ENCODE results near the gene GGTLC1. TPM values are rescaled to one million over a fixed set of nuclear protein-coding genes. Genes with fewer than 3 reads are reported as not detected.

The GGTLC1 gene
- total RNA-seq (2014; rRNA removed; shearing (Covaris generic)), result not detected in 2 replicates
- not detected in 2 replicates for polyA plus RNA-seq (2015; cell fraction: cytosol; rRNA removed)
- not detected in 2 replicates for polyA plus RNA-seq (2015; cell fraction: nucleus; rRNA removed)

GRCh38 chr20:23988561-23988960 lies at the start of gene GGTLC1:
TSS of gene GGTLC1 (minus strand) at chr20:23988779. CDS start at chr20:23986611, 2,168 bp downstream.
- in situ Hi-C loops (cut with HindIII; ENCODE audit: low pct_unique_long_range_greater_than_20kb, low sequenced_read_pairs), result no loop called here
- DNase-seq (ENCODE audit: low read depth, low spot score), result no peak

GRCh38 chr20:24034820-24035219 lies 46.2 kb upstream of the GGTLC1 start:
- no peak for DNase-seq (ENCODE audit: low read depth, low spot score)

GRCh38 chr20:24033565-24033964 lies 45.0 kb upstream of the GGTLC1 start:
- DNase-seq (ENCODE audit: low read depth, low spot score), result no peak
- in situ Hi-C loops (cut with HindIII; ENCODE audit: low pct_unique_long_range_greater_than_20kb, low sequenced_read_pairs), result no loop called here

More at GRCh38 chr20:24034820-24035219, 46.2 kb upstream of the GGTLC1 start:
- in situ Hi-C loops (cut with HindIII; ENCODE audit: low pct_unique_long_range_greater_than_20kb, low sequenced_read_pairs), result no loop called here

GRCh38 chr20:24033151-24033550 lies 44.6 kb upstream of the GGTLC1 start:
- in situ Hi-C loops (cut with HindIII; ENCODE audit: low pct_unique_long_range_greater_than_20kb, low sequenced_read_pairs), result no loop called here
- DNase-seq (ENCODE audit: low read depth, low spot score), result no peak

GRCh38 chr20:24032400-24032898 lies 43.9 kb upstream of the GGTLC1 start:
- in situ Hi-C loops (cut with HindIII; ENCODE audit: low pct_unique_long_range_greater_than_20kb, low sequenced_read_pairs), result no loop called here

GRCh38 chr20:24027229-24027628 lies 38.6 kb upstream of the GGTLC1 start:
- DNase-seq (ENCODE audit: low read depth, low spot score), result peak; percentile 60
- in situ Hi-C loops (cut with HindIII; ENCODE audit: low pct_unique_long_range_greater_than_20kb, low sequenced_read_pairs), result no loop called here

More at GRCh38 chr20:24032400-24032898, 43.9 kb upstream of the GGTLC1 start:
- no peak for DNase-seq (ENCODE audit: low read depth, low spot score)

- in situ Hi-C loops (cut with HindIII; ENCODE audit: low pct_unique_long_range_greater_than_20kb, low sequenced_read_pairs), result no loop called here
- DNase-seq (ENCODE audit: low read depth, low spot score), result no peak
Measured at GRCh38 chr20:24022621-24023180, 34.1 kb upstream of the GGTLC1 start.

GRCh38 chr20:24018796-24019195 lies 30.2 kb upstream of the GGTLC1 start:
- in situ Hi-C loops (cut with HindIII; ENCODE audit: low pct_unique_long_range_greater_than_20kb, low sequenced_read_pairs), result no loop called here
- no peak for DNase-seq (ENCODE audit: low read depth, low spot score)

GRCh38 chr20:24017458-24017755 lies 28.8 kb upstream of the GGTLC1 start:
- in situ Hi-C loops (cut with HindIII; ENCODE audit: low pct_unique_long_range_greater_than_20kb, low sequenced_read_pairs), result no loop called here
- no peak for DNase-seq (ENCODE audit: low read depth, low spot score)

GRCh38 chr20:24016607-24017457 lies 28.3 kb upstream of the GGTLC1 start:
- in situ Hi-C loops (cut with HindIII; ENCODE audit: low pct_unique_long_range_greater_than_20kb, low sequenced_read_pairs), result no loop called here
- DNase-seq (ENCODE audit: low read depth, low spot score), result no peak

GRCh38 chr20:24013953-24014352 lies 25.4 kb upstream of the GGTLC1 start:
- in situ Hi-C loops (cut with HindIII; ENCODE audit: low pct_unique_long_range_greater_than_20kb, low sequenced_read_pairs), result no loop called here
- no peak for DNase-seq (ENCODE audit: low read depth, low spot score)

- in situ Hi-C loops (cut with HindIII; ENCODE audit: low pct_unique_long_range_greater_than_20kb, low sequenced_read_pairs), result no loop called here
Measured at GRCh38 chr20:24011282-24011681, 22.7 kb upstream of the GGTLC1 start.

GRCh38 chr20:24007758-24008157 lies 19.2 kb upstream of the GGTLC1 start:
- DNase-seq (ENCODE audit: low read depth, low spot score), result no peak
- in situ Hi-C loops (cut with HindIII; ENCODE audit: low pct_unique_long_range_greater_than_20kb, low sequenced_read_pairs), result no loop called here

More at GRCh38 chr20:24011282-24011681, 22.7 kb upstream of the GGTLC1 start:
- DNase-seq (ENCODE audit: low read depth, low spot score), result no peak

GRCh38 chr20:24007073-24007595 lies 18.6 kb upstream of the GGTLC1 start:
- in situ Hi-C loops (cut with HindIII; ENCODE audit: low pct_unique_long_range_greater_than_20kb, low sequenced_read_pairs), result no loop called here
- no peak for DNase-seq (ENCODE audit: low read depth, low spot score)

- in situ Hi-C loops (cut with HindIII; ENCODE audit: low pct_unique_long_range_greater_than_20kb, low sequenced_read_pairs), result no loop called here
- DNase-seq (ENCODE audit: low read depth, low spot score), result no peak
Measured at GRCh38 chr20:24006626-24007025, 18.0 kb upstream of the GGTLC1 start.

GRCh38 chr20:24004471-24004870 lies 15.9 kb upstream of the GGTLC1 start:
- in situ Hi-C loops (cut with HindIII; ENCODE audit: low pct_unique_long_range_greater_than_20kb, low sequenced_read_pairs), result no loop called here
- no peak for DNase-seq (ENCODE audit: low read depth, low spot score)

GRCh38 chr20:24002896-24003295 lies 14.3 kb upstream of the GGTLC1 start:
- in situ Hi-C loops (cut with HindIII; ENCODE audit: low pct_unique_long_range_greater_than_20kb, low sequenced_read_pairs), result no loop called here
- DNase-seq (ENCODE audit: low read depth, low spot score), result no peak

- no peak for DNase-seq (ENCODE audit: low read depth, low spot score)
- in situ Hi-C loops (cut with HindIII; ENCODE audit: low pct_unique_long_range_greater_than_20kb, low sequenced_read_pairs), result no loop called here
Measured at GRCh38 chr20:24001712-24002405, 13.3 kb upstream of the GGTLC1 start.
